T-cell (primary cell): ENCODE results near the gene ZBTB5. TPM values are rescaled to one million over a fixed set of nuclear protein-coding genes. Genes with fewer than 3 reads are reported as not detected.

ENCODE experiments used
- ATAC-seq, 4 experiments: fragments of 200-7000 bp in 3 of 4; fragments of 150-1000 bp in 1 of 4; cut with Tn5 transposase; replicated peaks in 1 of 4; 1 replicate in 3 of 4; 2 replicates in 1 of 4; pipeline ENCODE4 v1.10.0; 2021; ENCODE audit warnings: moderate library complexity in 3 of 4, mild to moderate bottlenecking in 2 of 4, moderate number of reproducible peaks in 1 of 4
- CTCF ChIA-PET, 2 donors: fragments of 300-600 bp; sonication (Branson Sonifier 250); formaldehyde crosslinking; loops; one replicate each; lab custom pipeline; 2022; ENCODE audit warnings: antibody characterized with exemption in 2 of 2; lab: Charles Lee
- POLR2A ChIA-PET, 2 donors: fragments of 300-600 bp; sonication (Branson Sonifier 250); formaldehyde crosslinking; loops; one replicate each; lab custom pipeline; 2022; ENCODE audit warnings: antibody characterized with exemption in 2 of 2; lab: Charles Lee
- DNase-seq, 35 experiments: peaks; one replicate each; pipeline versions ENCODE4 v3.0.0 to v3.0.0-alpha.2; 2013 to 2023
- H3K27ac ChIP-seq: one replicate; pipeline ENCODE4 v1.5.1; 2013; ENCODE audit warnings: low read length
- H3K27me3 ChIP-seq, 2 experiments: replicated peaks in 1 of 2; 1 replicate in 1 of 2; 2 replicates in 1 of 2; pipeline versions ENCODE4 v1.6.1 to v1.7.0; 2013; ENCODE audit warnings: low read length in 1 of 2, mixed read lengths in 1 of 2; ENCODE audit not compliant: control insufficient read depth in 2 of 2, insufficient read depth in 2 of 2; ENCODE audit errors: extremely low read depth in 1 of 2
- H3K36me3 ChIP-seq, 2 donors: 1 replicate in 1 of 2; 2 replicates in 1 of 2; pipeline versions ENCODE4 v1.6.1 to v1.7.0; 2013; ENCODE audit warnings: low read length in 1 of 2; ENCODE audit not compliant: control insufficient read depth in 2 of 2, insufficient read depth in 1 of 2; ENCODE audit errors: extremely low read depth in 1 of 2
- H3K4me1 ChIP-seq, 2 experiments: 1 replicate in 1 of 2; 2 replicates in 1 of 2; pipeline versions ENCODE4 v1.6.1 to v1.7.0; 2013; ENCODE audit warnings: low read length in 2 of 2, mixed read lengths in 1 of 2; ENCODE audit not compliant: insufficient read depth in 2 of 2, control insufficient read depth in 1 of 2; ENCODE audit errors: extremely low read depth in 1 of 2
- H3K4me3 ChIP-seq, 2 donors: 1 replicate in 1 of 2; 2 replicates in 1 of 2; pipeline versions ENCODE4 v1.5.1 to v1.7.0; 2013; ENCODE audit warnings: mild to moderate bottlenecking in 2 of 2, low read length in 1 of 2, moderate library complexity in 1 of 2; ENCODE audit not compliant: control insufficient read depth in 1 of 2; ENCODE audit errors: extremely low read depth in 1 of 2
- H3K9me3 ChIP-seq: 2 replicates; pipeline ENCODE4 v1.7.0; 2013
- H3K27ac Mint-ChIP-seq, 2 donors: one replicate each; pipeline ENCODE4 v1.8.0; 2020 to 2021; ENCODE audit warnings: mild to moderate bottlenecking in 2 of 2, mixed read lengths in 2 of 2
- H3K27me3 Mint-ChIP-seq, 2 donors: one replicate each; pipeline ENCODE4 v1.8.0; 2021 to 2022; ENCODE audit warnings: mixed read lengths in 2 of 2
- H3K36me3 Mint-ChIP-seq: one replicate; pipeline ENCODE4 v1.8.0; 2021; ENCODE audit warnings: mixed read lengths
- H3K4me1 Mint-ChIP-seq, 3 donors: one replicate each; pipeline ENCODE4 v1.8.0; 2020 to 2022; ENCODE audit warnings: mixed read lengths in 3 of 3, mild to moderate bottlenecking in 1 of 3
- H3K4me3 Mint-ChIP-seq, 3 donors: one replicate each; pipeline ENCODE4 v1.8.0; 2020 to 2022; ENCODE audit warnings: mild to moderate bottlenecking in 3 of 3, mixed read lengths in 3 of 3, moderate library complexity in 3 of 3
- H3K9me3 Mint-ChIP-seq, 3 donors: one replicate each; pipeline ENCODE4 v1.8.0; 2020 to 2022; ENCODE audit warnings: mixed read lengths in 3 of 3
- WGBS: methylation state at CpG from one replicate; pipeline ENCODE4 v1.1.5; 2013; ENCODE audit warnings: missing lambda C conversion rate; ENCODE audit not compliant: insufficient coverage; 5-methylcytosine and 5-hydroxymethylcytosine counted together
- total RNA-seq, 35 experiments: library from RNA in 6 of 35; stranded (reverse) in 6 of 35; fragments of 120-200 nt in 1 of 35; gene quantifications; one replicate each; pipeline versions ENCODE4 v1.2.1 to v1.2.4 and lab custom pipeline; 2013 to 2026

Gene ZBTB5
- total RNA-seq, 5 donors from 2014 or later (not counting 1 experiment from before 2014, with no cell fraction given), result 12.5 to 14.3 (median 13.3) TPM

DNA sequence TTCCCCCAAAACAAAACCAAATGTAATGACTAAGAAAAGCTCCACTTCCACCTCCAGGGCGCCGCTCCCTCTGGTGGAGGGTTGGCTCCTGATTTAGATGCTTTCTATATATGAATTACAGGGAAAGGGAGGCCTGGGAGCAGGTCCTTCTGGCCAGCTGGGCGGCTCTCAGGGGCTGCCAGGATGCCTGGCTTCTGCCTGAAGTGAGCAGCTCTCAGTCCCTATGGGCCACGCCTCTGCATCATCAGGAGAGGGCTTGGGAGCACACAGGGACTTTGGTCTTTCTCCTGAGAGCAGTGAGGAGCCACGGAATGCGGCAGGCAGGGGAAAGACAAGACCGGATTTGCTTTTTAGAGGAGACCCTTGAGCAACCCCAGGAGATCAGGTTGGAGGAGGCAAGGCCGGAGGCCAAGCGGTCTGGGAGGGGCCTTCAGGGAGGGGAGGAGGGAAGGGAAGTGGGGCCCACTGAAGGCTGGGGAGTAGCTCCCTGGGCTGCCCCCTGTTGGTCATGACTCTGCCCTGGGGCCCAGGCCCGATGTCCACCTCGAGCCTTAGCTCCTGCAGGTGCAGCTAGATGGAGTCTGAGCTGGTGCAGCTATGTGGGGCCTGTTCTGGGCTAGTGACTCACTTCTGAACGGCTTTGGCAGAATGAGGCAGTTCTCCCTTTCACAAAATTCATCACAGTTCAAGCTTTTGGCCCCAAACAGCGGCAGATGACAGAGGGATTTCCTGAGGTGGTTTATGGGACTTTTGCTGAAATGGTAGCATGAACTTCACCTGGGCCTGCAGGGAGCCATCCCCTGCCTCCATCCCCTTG lies 54.1 kb downstream of the ZBTB5 start:
- H3K27me3 ChIP-seq, result peaks cover 0 to 9% of the 10 kb centered on the region in 2 experiments
- no peak overlapping the region for H3K27ac Mint-ChIP-seq
- H3K36me3 Mint-ChIP-seq, result no peaks in the 10 kb centered on the region
- no peaks in the 10 kb centered on the region for H3K36me3 ChIP-seq
- H3K27ac ChIP-seq, result no peak overlapping the region
- ATAC-seq, result no peak
- ChIA-PET POLR2A (no interaction called here), CTCF (no interaction called here)
- H3K4me1 ChIP-seq, result peaks cover 0 to 24% of the 10 kb centered on the region in 2 experiments
- H3K4me3 ChIP-seq, result no peak overlapping the region
- H3K4me1 Mint-ChIP-seq, result peaks cover 12 to 30% (median 19%) of the 10 kb centered on the region in 3 donors
- H3K4me3 Mint-ChIP-seq, result no peak overlapping the region
- no peaks in the 10 kb centered on the region for H3K9me3 Mint-ChIP-seq
- DNase-seq, result no peak
- no peaks in the 10 kb centered on the region for H3K9me3 ChIP-seq
- H3K27me3 Mint-ChIP-seq, result no peaks in the 10 kb centered on the region
- WGBS, result 64% methylated on average over 8 of the region's 13 CpGs

GRCh38 chr9:37410354-37410861 lies 54.8 kb downstream of the ZBTB5 start:
- Mint-ChIP-seq H3K36me3 (no peaks in the 10 kb centered on the region), H3K4me3 (no peak overlapping the region), H3K27me3 (no peaks in the 10 kb centered on the region), H3K4me1 (peaks cover 10 to 29% (median 18%) of the 10 kb centered on the region in 3 donors), H3K27ac (no peak overlapping the region), H3K9me3 (no peaks in the 10 kb centered on the region)
- DNase-seq (no peak), ATAC-seq (no peak)
- Histone ChIP-seq H3K27ac (no peak overlapping the region), H3K9me3 (no peaks in the 10 kb centered on the region), H3K4me1 (peaks cover 0 to 22% of the 10 kb centered on the region in 2 experiments), H3K4me3 (no peak overlapping the region), H3K36me3 (no peaks in the 10 kb centered on the region), H3K27me3 (peaks cover 0 to 9% of the 10 kb centered on the region in 2 experiments)
- ChIA-PET POLR2A (no interaction called here), CTCF (interaction anchor here in 1 of 2 donors (0.6 kb wide), 1 partner anchor 751 kb away, joined by 6 read pairs; no protein-coding TSS in a partner anchor)
- WGBS, result 96% methylated on average over 6 of the region's 9 CpGs

DNA sequence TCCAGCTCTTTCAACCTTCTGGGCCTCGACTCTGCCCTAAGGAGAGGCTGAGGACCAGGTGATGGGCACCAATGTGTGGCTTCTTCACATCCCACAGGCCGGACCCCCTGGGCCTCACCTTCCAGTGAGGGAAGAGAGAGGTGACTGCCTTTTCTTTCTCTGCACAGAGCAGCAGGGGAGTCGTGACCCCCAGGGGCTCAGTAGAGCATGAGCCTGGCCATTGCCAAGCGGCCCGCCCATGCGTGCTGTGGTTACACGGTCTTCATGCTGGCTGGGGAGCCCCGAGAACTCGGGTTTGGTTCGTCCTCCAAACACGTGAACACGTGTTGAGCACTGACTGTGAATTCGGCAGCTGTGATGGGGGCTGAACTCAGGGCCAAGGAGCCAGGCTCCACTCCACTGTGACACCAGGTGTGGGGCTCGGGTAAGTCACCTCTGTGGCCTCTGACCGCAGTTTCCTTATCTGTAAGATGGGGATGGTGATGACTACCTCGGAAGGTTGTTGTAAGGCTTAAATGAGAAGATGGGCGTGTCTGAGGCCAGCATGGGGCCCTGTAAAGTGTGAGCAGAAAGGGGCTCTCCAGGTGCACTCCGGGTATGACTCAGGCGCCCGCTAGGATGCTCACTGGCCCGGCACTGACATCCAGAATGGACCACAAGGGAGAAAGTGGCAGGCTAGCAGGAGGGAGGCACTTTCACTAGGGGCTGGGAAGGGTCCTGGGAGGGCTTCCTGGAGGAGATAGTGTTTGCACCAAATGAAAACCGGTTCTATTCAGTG lies 56.1 kb downstream of the ZBTB5 start:
- Mint-ChIP-seq H3K4me1 (peaks cover 4 to 24% (median 11%) of the 10 kb centered on the region in 3 donors), H3K27ac (peak overlapping the region; percentile 57 to 64), H3K9me3 (no peaks in the 10 kb centered on the region), H3K4me3 (peak overlapping the region in 1 of 3 donors; percentile 6), H3K36me3 (no peaks in the 10 kb centered on the region), H3K27me3 (no peaks in the 10 kb centered on the region)
- POLR2A ChIA-PET, result no interaction called here
- no peak overlapping the region for H3K27ac ChIP-seq
- H3K4me3 ChIP-seq, result no peak overlapping the region
- 39% methylated on average over 21 of the region's 22 CpGs for WGBS
- ATAC-seq (peak; percentile 83 to 91 (median 87)), DNase-seq (peak in 34 of 35 experiments; percentile 5 to 76 (median 45))
- CTCF ChIA-PET, result no interaction called here
- H3K36me3 ChIP-seq, result no peaks in the 10 kb centered on the region
- peaks cover 0 to 15% of the 10 kb centered on the region in 2 experiments for H3K4me1 ChIP-seq
- H3K27me3 ChIP-seq, result peaks cover 0 to under 1% of the 10 kb centered on the region in 2 experiments
- no peaks in the 10 kb centered on the region for H3K9me3 ChIP-seq

DNA sequence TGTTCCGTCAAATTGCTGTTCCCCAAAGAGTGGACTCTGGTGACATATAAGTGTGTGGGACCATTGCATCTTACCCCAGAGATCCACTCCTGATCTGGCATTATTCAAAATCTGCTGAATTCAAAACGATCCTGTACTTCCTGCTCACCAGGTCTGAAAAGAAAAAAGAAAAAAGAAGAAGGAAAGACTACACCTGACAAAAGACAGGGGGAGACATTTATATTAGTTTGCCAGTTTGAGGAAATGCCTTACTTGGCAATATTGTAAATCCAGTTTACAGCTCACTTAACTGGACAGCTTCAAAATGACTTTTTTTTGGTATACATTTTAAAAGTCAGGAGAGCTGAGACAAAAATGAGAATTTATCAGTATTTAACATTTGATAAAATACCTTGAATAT lies 57.8 kb downstream of the ZBTB5 start:
- ChIA-PET CTCF (interaction anchor here (0.5 to 0.6 kb wide), 2 partner anchors 1302 to 1345 kb away, joined by 4 to 11 read pairs; no protein-coding TSS in a partner anchor), POLR2A (no interaction called here)
- H3K9me3 ChIP-seq, result no peaks in the 10 kb centered on the region
- Mint-ChIP-seq H3K4me1 (peaks cover 4 to 27% (median 11%) of the 10 kb centered on the region in 3 donors), H3K36me3 (no peaks in the 10 kb centered on the region), H3K4me3 (no peak overlapping the region), H3K27ac (no peak overlapping the region), H3K9me3 (no peaks in the 10 kb centered on the region), H3K27me3 (no peaks in the 10 kb centered on the region)
- no CpG with 5 or more reads among the region's 2 CpGs for WGBS
- DNase-seq (no peak), ATAC-seq (no peak)
- H3K27me3 ChIP-seq, result no peaks in the 10 kb centered on the region
- no peak overlapping the region for H3K27ac ChIP-seq
- H3K4me3 ChIP-seq, result no peak overlapping the region
- H3K36me3 ChIP-seq, result no peaks in the 10 kb centered on the region
- H3K4me1 ChIP-seq, result peaks cover 0 to 15% of the 10 kb centered on the region in 2 experiments

- WGBS, result 96% methylated on average over 4 of the region's 11 CpGs
- H3K4me3 ChIP-seq, result no peak overlapping the region
- no peaks in the 10 kb centered on the region for H3K9me3 Mint-ChIP-seq
Measured at GRCh38 chr9:37406603-37407401, 58.4 kb downstream of the ZBTB5 start.

More at GRCh38 chr9:37406603-37407401, 58.4 kb downstream of the ZBTB5 start:
- Histone ChIP-seq H3K9me3 (no peaks in the 10 kb centered on the region), H3K36me3 (no peaks in the 10 kb centered on the region), H3K4me1 (peaks cover 0 to 15% of the 10 kb centered on the region in 2 experiments), H3K27ac (no peak overlapping the region), H3K27me3 (no peaks in the 10 kb centered on the region)
- ChIA-PET CTCF (interaction anchor here (0.5 to 0.7 kb wide), 3 partner anchors 17 to 1345 kb away, joined by 4 to 11 read pairs (median 11); no protein-coding TSS in a partner anchor), POLR2A (no interaction called here)
- no peak for ATAC-seq
- Mint-ChIP-seq H3K4me1 (peaks cover 4 to 27% (median 11%) of the 10 kb centered on the region in 3 donors), H3K4me3 (no peak overlapping the region), H3K27ac (no peak overlapping the region), H3K36me3 (no peaks in the 10 kb centered on the region), H3K27me3 (no peaks in the 10 kb centered on the region)
- DNase-seq, result no peak
